Kidney (tissue), 14 donors: Measurements from ENCODE around the gene SMC3. TPM values are rescaled to one million over a fixed set of nuclear protein-coding genes. Genes with fewer than 3 reads are reported as not detected.
"Not testable (repeated sequence)": the region's sequence is repeated elsewhere in the genome, so short reads cannot be mapped to it uniquely, and the experiment has no call there.

Experiments
- DNase-seq, 5 donors: peaks; one replicate each; pipeline ENCODE4 v3.0.0-alpha.2; 2013 to 2020
- FAIRE-seq: peaks from 2 replicates; lab custom pipeline; 2012; peaks lifted over from hg19 to GRCh38; lab: Jason Lieb, UNC
- H3K27ac ChIP-seq, 2 donors: one replicate each; pipeline ENCODE4 v1.7.0; 2013; ENCODE audit warnings: low read depth in 2 of 2, low read length in 2 of 2, inconsistent platforms in 1 of 2
- H3K27me3 ChIP-seq: one replicate; pipeline ENCODE4 v1.7.1; 2013; ENCODE audit warnings: low read length, inconsistent platforms; ENCODE audit not compliant: control insufficient read depth, insufficient read depth
- H3K36me3 ChIP-seq, 3 donors: one replicate each; pipeline versions ENCODE4 v1.7.0 to v1.7.1; 2013; ENCODE audit warnings: low read length in 3 of 3, control low read depth in 1 of 3, inconsistent platforms in 1 of 3; ENCODE audit not compliant: insufficient read depth in 3 of 3, control insufficient read depth in 2 of 3
- H3K4me1 ChIP-seq, 3 donors: one replicate each; pipeline versions ENCODE4 v1.7.0 to v1.7.1; 2013; ENCODE audit warnings: low read length in 3 of 3, inconsistent platforms in 1 of 3, low read depth in 1 of 3; ENCODE audit not compliant: control insufficient read depth in 2 of 3, insufficient read depth in 2 of 3
- H3K4me3 ChIP-seq, 3 donors: one replicate each; pipeline versions ENCODE4 v1.7.0 to v1.8.1; 2013; ENCODE audit warnings: low read length in 3 of 3, control low read depth in 1 of 3, inconsistent platforms in 1 of 3
- H3K9ac ChIP-seq, 3 donors: one replicate each; pipeline versions ENCODE4 v1.7.0 to v1.7.1; 2013; ENCODE audit warnings: low read length in 3 of 3, control low read depth in 1 of 3, inconsistent platforms in 1 of 3
- H3K9me3 ChIP-seq, 3 donors: one replicate each; pipeline versions ENCODE4 v1.7.0 to v1.7.1; 2013; ENCODE audit warnings: low read length in 3 of 3, control low read depth in 1 of 3, inconsistent platforms in 1 of 3; ENCODE audit not compliant: control insufficient read depth in 2 of 3, insufficient read depth in 1 of 3
- intact Hi-C: fragments of 100-400 bp; cut with DNase I; formaldehyde crosslinking; loops from one replicate; pipeline ENCODE4 v1.11.1; 2022
- polyA plus RNA-seq: library from polyadenylated mRNA; stranded (reverse); fragments of 350-450 nt; fragmentation: Illumina TruSeq; extraction: RNeasy Lipid Tissue Mini Kit (QIAGEN cat#74804); gene quantifications from one replicate; pipeline ENCODE4 v1.2.3, GENCODE V29; 2014; ENCODE audit warnings: low read depth, low replicate concordance; ENCODE audit not compliant: insufficient read depth
- total RNA-seq: library from RNA; stranded (reverse); fragmentation: NEBNext Ultra II Directional; extraction: Animal tissue kit (Norgen Biotek cat#: 25700); gene quantifications from one replicate; pipeline ENCODE4 v1.2.1, GENCODE V29; 2021
- TF ChIP-seq, protein P1 (sequence below): IDR thresholded peaks from 3 replicates; pipeline ENCODE4 v1.5.1; 2012; ENCODE audit warnings: mild to moderate bottlenecking, moderate library complexity, borderline replicate concordance; ENCODE audit not compliant: insufficient read depth; ENCODE audit errors: extremely low read depth
- donor health status: control.
- donor health status: control.
- donor health status: control.
- donor health status: control.
- donor health status: control.
- donor health status: DM: yes; HTN: yes; CAD: no.
- donor health status: Normal renal cell carcinoma (clear cell type).

Gene SMC3
- total and polyA plus RNA-seq, 2 donors from 2014 or later: 13.9 to 29.6 TPM

DNA sequence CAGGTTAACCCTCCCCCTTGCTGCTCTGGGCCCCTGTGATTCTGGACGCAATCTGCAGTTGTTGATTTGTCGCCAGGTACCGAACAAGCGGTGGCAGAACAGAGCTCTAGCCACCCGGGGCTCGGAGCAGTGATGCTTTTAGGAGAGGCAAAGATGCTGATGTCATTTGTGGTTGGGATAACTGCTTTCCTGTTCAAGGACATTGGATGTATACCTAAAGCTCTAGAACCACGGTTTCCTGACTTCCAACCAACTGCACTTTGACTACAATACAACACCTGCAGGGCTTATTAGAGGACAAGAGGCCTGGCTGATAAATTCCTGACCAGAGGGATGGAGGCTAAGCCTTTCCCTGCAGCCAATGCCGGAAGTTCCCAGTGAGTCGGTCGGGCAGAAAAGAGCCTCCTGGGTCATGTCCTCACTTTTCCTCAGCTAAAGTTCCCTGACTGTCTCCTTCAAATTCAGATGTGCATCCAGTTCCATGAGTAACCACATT is 70.1 kb downstream of the SMC3 start:
- TF ChIP-seq, protein P1, sequence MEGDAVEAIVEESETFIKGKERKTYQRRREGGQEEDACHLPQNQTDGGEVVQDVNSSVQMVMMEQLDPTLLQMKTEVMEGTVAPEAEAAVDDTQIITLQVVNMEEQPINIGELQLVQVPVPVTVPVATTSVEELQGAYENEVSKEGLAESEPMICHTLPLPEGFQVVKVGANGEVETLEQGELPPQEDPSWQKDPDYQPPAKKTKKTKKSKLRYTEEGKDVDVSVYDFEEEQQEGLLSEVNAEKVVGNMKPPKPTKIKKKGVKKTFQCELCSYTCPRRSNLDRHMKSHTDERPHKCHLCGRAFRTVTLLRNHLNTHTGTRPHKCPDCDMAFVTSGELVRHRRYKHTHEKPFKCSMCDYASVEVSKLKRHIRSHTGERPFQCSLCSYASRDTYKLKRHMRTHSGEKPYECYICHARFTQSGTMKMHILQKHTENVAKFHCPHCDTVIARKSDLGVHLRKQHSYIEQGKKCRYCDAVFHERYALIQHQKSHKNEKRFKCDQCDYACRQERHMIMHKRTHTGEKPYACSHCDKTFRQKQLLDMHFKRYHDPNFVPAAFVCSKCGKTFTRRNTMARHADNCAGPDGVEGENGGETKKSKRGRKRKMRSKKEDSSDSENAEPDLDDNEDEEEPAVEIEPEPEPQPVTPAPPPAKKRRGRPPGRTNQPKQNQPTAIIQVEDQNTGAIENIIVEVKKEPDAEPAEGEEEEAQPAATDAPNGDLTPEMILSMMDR: no peak
- Histone ChIP-seq H3K27ac (no peak overlapping the region), H3K4me3 (no peak overlapping the region), H3K27me3 (peaks cover 6% of the 10 kb centered on the region), H3K9me3 (no peaks in the 10 kb centered on the region), H3K4me1 (peaks cover 0 to 10% (median 2%) of the 10 kb centered on the region in 3 donors), H3K9ac (no peak overlapping the region), H3K36me3 (no peaks in the 10 kb centered on the region)
- DNase-seq (peak in 2 of 5 donors; percentile 16 to 17), FAIRE-seq (no peak)
- intact Hi-C loops: no loop called here

DNA sequence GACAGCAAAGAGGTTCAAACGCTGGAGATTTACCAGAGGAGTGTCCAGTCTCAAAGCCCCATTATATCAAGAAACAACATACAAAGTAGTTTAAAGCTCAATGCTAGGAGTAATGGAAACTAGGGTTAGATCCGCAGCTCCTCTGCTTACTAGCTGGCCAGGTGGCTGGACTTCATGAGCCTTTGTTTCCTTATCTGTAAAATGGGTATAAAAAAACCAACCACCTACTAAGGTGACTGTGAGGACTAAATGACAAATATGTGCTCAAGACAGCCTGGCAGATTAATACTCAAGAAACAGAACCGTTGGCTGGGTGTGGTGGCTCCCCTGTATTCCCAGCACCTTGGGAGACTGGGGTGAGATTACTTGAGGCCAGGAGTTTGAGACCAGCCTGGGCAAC is 70.8 kb downstream of the SMC3 start:
- H3K4me1 ChIP-seq: peaks cover 0 to 10% (median 2%) of the 10 kb centered on the region in 3 donors
- DNase-seq (no peak), FAIRE-seq (no peak)
- H3K9me3 ChIP-seq: no peaks in the 10 kb centered on the region
- no peak overlapping the region for H3K9ac ChIP-seq
- H3K36me3 ChIP-seq: no peaks in the 10 kb centered on the region
- no peak overlapping the region for H3K27ac ChIP-seq
- H3K4me3 ChIP-seq: no peak overlapping the region
- TF ChIP-seq, protein P1: no peak
- intact Hi-C loops: no loop called here
- peaks cover 13% of the 10 kb centered on the region for H3K27me3 ChIP-seq

DNA sequence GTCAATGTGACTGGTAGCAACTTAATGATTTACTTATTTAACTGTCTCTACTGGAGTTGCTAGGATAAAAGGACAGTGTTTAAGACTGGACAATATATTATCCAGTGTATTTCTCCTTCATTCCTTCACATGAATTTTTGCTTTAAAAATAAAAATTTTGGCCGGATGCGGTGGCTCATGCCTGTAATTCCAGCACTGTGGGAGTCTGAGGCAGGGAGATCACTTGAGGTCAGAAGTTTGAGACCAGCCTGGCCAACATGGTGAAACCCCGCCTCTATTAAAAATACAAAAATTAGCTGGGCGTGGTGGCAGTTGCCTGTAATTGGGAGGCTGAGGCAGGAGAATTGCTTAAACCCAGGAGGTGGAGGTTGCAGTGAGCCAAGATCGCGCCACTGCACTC is 71.6 kb downstream of the SMC3 start:
- H3K9ac ChIP-seq: not testable (repeated sequence)
- peaks cover 13% of the 10 kb centered on the region for H3K27me3 ChIP-seq

DNA sequence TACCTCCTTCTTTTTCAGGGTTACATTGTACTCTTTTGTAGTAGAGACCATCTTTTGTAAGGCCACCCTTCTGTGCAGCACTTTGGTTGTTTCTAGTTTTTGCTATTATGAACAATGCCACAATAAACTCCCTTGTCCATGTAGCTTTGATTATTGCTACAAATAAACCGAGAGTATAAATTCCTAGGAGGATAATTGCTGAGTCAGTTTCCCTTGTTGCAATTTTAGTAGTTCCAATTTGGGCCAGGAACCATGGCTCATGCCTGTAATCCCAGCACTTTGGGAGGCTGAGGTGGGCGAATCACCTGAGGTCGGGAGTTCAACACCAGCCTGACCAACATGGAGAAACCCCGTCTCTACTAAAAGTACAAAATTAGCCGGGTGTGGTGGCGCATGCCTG is 72.4 kb downstream of the SMC3 start:
- H3K36me3 ChIP-seq, H3K9ac ChIP-seq, H3K4me1 ChIP-seq, H3K27ac ChIP-seq, intact Hi-C loops, FAIRE-seq, DNase-seq, H3K9me3 ChIP-seq, H3K4me3 ChIP-seq: not testable (repeated sequence)
- peaks cover 13% of the 10 kb centered on the region for H3K27me3 ChIP-seq

More for the DNA sequence above, 71.6 kb downstream of the SMC3 start:
- H3K4me3 ChIP-seq, H3K27ac ChIP-seq, H3K4me1 ChIP-seq, H3K9me3 ChIP-seq, FAIRE-seq, DNase-seq, intact Hi-C loops, H3K36me3 ChIP-seq: not testable (repeated sequence)
